ENCODE measurements around the gene ACTR10.
A peak's percentile ranks its signal among the peaks of the same experiment; 100 is the strongest.

ACTR10 gene

GRCh38 chr14:58270628-58271027, 70.7 kb downstream of the ACTR10 start:
- peak; percentile 41 for DNase-seq (ENCODE audit: low read depth)
- H3K4me3 ChIP-seq (ENCODE audit: low read length), result no peak overlapping the region
- TF ChIP-seq, protein P1, sequence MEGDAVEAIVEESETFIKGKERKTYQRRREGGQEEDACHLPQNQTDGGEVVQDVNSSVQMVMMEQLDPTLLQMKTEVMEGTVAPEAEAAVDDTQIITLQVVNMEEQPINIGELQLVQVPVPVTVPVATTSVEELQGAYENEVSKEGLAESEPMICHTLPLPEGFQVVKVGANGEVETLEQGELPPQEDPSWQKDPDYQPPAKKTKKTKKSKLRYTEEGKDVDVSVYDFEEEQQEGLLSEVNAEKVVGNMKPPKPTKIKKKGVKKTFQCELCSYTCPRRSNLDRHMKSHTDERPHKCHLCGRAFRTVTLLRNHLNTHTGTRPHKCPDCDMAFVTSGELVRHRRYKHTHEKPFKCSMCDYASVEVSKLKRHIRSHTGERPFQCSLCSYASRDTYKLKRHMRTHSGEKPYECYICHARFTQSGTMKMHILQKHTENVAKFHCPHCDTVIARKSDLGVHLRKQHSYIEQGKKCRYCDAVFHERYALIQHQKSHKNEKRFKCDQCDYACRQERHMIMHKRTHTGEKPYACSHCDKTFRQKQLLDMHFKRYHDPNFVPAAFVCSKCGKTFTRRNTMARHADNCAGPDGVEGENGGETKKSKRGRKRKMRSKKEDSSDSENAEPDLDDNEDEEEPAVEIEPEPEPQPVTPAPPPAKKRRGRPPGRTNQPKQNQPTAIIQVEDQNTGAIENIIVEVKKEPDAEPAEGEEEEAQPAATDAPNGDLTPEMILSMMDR (IDR thresholded peaks at IDR 0.05; ENCODE audit: insufficient read depth, low read depth, low read length, missing control alignments), result no peak

DNA sequence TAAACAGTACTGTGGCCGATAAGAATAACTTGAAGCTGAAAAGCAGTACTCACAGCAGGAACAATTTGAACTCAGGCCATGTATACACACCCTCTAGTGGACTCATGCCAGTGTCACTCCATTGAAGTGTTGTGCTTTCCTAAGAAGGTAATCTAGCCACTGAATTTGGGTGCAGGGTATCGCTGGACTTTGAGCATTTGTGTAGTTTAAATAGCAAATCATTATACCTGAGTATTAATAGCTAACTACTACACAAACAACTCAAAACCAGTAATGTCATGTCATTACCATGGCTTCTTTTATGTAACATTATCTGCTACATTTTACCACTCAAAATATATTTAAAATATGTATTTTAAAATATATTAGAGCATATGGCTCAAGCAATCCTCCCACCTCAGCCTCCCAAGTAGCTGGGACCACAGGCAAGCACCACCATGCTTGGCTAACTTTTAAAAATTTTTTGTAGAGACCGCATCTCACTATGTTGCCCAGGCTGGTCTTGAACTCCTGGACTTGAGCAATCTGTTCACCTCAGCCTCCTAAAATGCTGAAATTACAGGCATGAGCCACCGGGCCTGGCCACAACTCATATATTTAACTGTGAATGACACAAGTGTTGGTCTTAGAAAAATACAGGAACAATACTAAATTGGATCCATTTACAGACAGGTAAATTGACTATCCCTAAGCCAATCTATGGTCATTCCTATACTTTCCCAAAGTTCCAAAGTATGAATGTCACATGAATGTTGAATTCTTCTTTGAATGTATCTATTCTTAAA, 72.8 kb downstream of the ACTR10 start:
- no peak overlapping the region for H3K4me3 ChIP-seq (ENCODE audit: low read length)
- DNase-seq (ENCODE audit: low read depth), result peak; percentile 33
- TF ChIP-seq, protein P1 (IDR thresholded peaks at IDR 0.05; ENCODE audit: insufficient read depth, low read depth, low read length, missing control alignments), result peak; percentile 39

DNA sequence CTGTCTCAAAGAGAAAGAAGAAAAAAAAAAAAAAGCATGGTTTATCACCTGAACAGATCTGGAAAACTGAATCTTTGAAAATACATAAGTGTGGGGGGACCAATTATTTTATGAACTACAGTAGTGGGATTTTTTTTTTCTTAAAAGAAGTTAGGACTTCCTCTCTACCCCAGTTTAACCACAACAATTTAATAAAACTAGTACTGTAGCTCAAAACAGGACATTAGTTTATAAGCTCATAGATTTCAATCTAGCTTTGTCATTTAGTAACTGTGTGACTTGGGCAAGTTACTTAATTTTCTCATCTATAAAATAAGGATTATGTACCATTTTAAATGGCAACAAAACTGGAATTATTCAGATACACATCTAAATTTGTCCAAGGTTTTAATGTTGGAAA, 74.9 kb downstream of the ACTR10 start:
- no peak overlapping the region for H3K4me3 ChIP-seq (ENCODE audit: low read length)
- TF ChIP-seq, protein P1 (IDR thresholded peaks at IDR 0.05; ENCODE audit: insufficient read depth, low read depth, low read length, missing control alignments), result no peak
- no peak for DNase-seq (ENCODE audit: low read depth)

- H3K4me3 ChIP-seq (ENCODE audit: low read length), result no peak overlapping the region
- DNase-seq (ENCODE audit: low read depth), result no peak
- TF ChIP-seq, protein P1 (IDR thresholded peaks at IDR 0.05; ENCODE audit: insufficient read depth, low read depth, low read length, missing control alignments), result no peak
Observed at GRCh38 chr14:58275527-58276190, 75.7 kb downstream of the ACTR10 start.

- TF ChIP-seq, protein P1 (IDR thresholded peaks at IDR 0.05; ENCODE audit: insufficient read depth, low read depth, low read length, missing control alignments), result no peak
- DNase-seq (ENCODE audit: low read depth), result no peak
Observed at GRCh38 chr14:58276208-58276607, 76.3 kb downstream of the ACTR10 start.

DNA sequence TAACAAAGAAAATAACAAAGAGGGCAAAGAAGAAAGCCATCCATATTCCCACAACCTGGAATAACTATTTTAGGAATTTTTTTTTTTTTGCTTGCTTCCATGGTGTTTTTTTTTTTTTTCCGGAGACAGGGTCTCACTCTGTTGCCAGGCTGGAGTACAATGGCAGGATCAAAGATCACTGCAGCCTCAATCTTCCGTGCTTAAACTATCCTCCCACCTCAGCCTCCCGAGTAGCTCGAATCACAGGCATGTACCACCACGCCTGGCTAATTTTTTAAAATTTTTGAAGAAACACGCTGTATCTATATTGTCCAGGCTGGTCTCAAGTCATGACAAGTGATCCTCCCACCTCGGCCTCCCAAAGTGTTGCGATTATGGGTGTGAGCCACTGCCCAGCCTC, 78.2 kb downstream of the ACTR10 start:
- no peak overlapping the region for H3K4me3 ChIP-seq (ENCODE audit: low read length)
- DNase-seq (ENCODE audit: low read depth), result no peak
- TF ChIP-seq, protein P1 (IDR thresholded peaks at IDR 0.05; ENCODE audit: insufficient read depth, low read depth, low read length, missing control alignments), result no peak

More at GRCh38 chr14:58276208-58276607, 76.3 kb downstream of the ACTR10 start:
- H3K4me3 ChIP-seq (ENCODE audit: low read length), result no peak overlapping the region
